HCT116 (cell line): Measurements from ENCODE around the gene VWF. TPM values are rescaled to one million over a fixed set of nuclear protein-coding genes. Genes with fewer than 3 reads are reported as not detected.

Experiments used
- CEBPB ChIP-seq: IDR thresholded peaks from 2 replicates; pipeline ENCODE4 v1.6.1; 2012; ENCODE audit warnings: low read depth
- EGR1 ChIP-seq: IDR thresholded peaks from 2 replicates; pipeline ENCODE4 v1.6.1; 2012; ENCODE audit warnings: low read depth
- EZH2phosphoT487 ChIP-seq: fragments of 200-600 bp; IDR thresholded peaks from 2 replicates; pipeline ENCODE4 v1.6.1; 2018; ENCODE audit warnings: antibody characterized with exemption, borderline replicate concordance
- FOSL1 ChIP-seq: IDR thresholded peaks from 2 replicates; pipeline ENCODE4 v1.6.1; 2012; ENCODE audit warnings: low read depth
- SIN3A ChIP-seq: IDR thresholded peaks from 2 replicates; pipeline ENCODE4 v1.6.1; 2012; ENCODE audit warnings: low read depth
- SRF ChIP-seq: IDR thresholded peaks from 2 replicates; pipeline ENCODE4 v1.6.1; 2012; ENCODE audit warnings: low read depth
- TCF7L2 ChIP-seq: IDR thresholded peaks from 2 replicates; pipeline ENCODE4 v1.7.0; 2011; ENCODE audit warnings: borderline replicate concordance, inconsistent platforms; ENCODE audit not compliant: insufficient read depth, insufficient read length; ENCODE audit errors: extremely low read depth
- YY1 ChIP-seq: IDR thresholded peaks from 2 replicates; pipeline ENCODE4 v1.6.1; 2011; ENCODE audit warnings: low read length, low read depth, moderate library complexity, mild to moderate bottlenecking; ENCODE audit not compliant: insufficient replicate concordance; ENCODE audit errors: extremely low read depth
- total RNA-seq: library from RNA; stranded (reverse); gene quantifications from one replicate; pipeline ENCODE4 v1.2.1, GENCODE V29; 2021; ENCODE audit not compliant: unreplicated experiment
- TF ChIP-seq, protein P1 (sequence below), 3 experiments: fragments of 200-600 bp in 1 of 3; sonication (generic) in 1 of 3; IDR thresholded peaks in 2 of 3; conservative IDR thresholded peaks in 1 of 3; 2 replicates each; pipeline ENCODE4 v1.5.1; 2012 to 2017; ENCODE audit warnings: low read depth in 2 of 3, low read length in 2 of 3, antibody characterized with exemption in 1 of 3, borderline replicate concordance in 1 of 3, control low read depth in 1 of 3, mild to moderate bottlenecking in 1 of 3, mixed read lengths in 1 of 3, mixed run types in 1 of 3, moderate library complexity in 1 of 3; ENCODE audit not compliant: insufficient read depth in 1 of 3
- TF ChIP-seq, protein P2 (sequence below): IDR thresholded peaks from 2 replicates; pipeline ENCODE4 v1.6.1; 2011; ENCODE audit warnings: mild to moderate bottlenecking, low read length, moderate library complexity; ENCODE audit not compliant: insufficient replicate concordance; ENCODE audit errors: extremely low read depth
- TF ChIP-seq, protein P3 (sequence below): IDR thresholded peaks from 2 replicates; pipeline ENCODE4 v1.6.1; 2012

The VWF gene
- total RNA-seq, 1 experiment from 2014 or later, result 0.57 TPM

- TF ChIP-seq, protein P1, sequence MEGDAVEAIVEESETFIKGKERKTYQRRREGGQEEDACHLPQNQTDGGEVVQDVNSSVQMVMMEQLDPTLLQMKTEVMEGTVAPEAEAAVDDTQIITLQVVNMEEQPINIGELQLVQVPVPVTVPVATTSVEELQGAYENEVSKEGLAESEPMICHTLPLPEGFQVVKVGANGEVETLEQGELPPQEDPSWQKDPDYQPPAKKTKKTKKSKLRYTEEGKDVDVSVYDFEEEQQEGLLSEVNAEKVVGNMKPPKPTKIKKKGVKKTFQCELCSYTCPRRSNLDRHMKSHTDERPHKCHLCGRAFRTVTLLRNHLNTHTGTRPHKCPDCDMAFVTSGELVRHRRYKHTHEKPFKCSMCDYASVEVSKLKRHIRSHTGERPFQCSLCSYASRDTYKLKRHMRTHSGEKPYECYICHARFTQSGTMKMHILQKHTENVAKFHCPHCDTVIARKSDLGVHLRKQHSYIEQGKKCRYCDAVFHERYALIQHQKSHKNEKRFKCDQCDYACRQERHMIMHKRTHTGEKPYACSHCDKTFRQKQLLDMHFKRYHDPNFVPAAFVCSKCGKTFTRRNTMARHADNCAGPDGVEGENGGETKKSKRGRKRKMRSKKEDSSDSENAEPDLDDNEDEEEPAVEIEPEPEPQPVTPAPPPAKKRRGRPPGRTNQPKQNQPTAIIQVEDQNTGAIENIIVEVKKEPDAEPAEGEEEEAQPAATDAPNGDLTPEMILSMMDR (IDR thresholded peaks at IDR 0.05 in 2 of 3, conservative IDR thresholded peaks at IDR 0.05 in 1 of 3; ENCODE audit: borderline replicate concordance in 1 of 3, insufficient read depth in 1 of 3, low read depth in 2 of 3, low read length in 2 of 3), result no peak
- TF ChIP-seq SRF, result peak; percentile 31; the same call in 1 of the 2 replicates
- TF ChIP-seq TCF7L2, result no peak
- no peak for TF ChIP-seq EZH2phosphoT487
- TF ChIP-seq CEBPB, result no peak
- TF ChIP-seq SIN3A, result peak; percentile 65; the same call in 1 of the 2 replicates
- TF ChIP-seq, protein P2, sequence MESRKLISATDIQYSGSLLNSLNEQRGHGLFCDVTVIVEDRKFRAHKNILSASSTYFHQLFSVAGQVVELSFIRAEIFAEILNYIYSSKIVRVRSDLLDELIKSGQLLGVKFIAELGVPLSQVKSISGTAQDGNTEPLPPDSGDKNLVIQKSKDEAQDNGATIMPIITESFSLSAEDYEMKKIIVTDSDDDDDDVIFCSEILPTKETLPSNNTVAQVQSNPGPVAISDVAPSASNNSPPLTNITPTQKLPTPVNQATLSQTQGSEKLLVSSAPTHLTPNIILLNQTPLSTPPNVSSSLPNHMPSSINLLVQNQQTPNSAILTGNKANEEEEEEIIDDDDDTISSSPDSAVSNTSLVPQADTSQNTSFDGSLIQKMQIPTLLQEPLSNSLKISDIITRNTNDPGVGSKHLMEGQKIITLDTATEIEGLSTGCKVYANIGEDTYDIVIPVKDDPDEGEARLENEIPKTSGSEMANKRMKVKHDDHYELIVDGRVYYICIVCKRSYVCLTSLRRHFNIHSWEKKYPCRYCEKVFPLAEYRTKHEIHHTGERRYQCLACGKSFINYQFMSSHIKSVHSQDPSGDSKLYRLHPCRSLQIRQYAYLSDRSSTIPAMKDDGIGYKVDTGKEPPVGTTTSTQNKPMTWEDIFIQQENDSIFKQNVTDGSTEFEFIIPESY, result no peak
- TF ChIP-seq FOSL1, result peak; percentile 94
- TF ChIP-seq, protein P3, sequence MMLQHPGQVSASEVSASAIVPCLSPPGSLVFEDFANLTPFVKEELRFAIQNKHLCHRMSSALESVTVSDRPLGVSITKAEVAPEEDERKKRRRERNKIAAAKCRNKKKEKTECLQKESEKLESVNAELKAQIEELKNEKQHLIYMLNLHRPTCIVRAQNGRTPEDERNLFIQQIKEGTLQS, result no peak
- TF ChIP-seq EGR1, result peak; percentile 84
- TF ChIP-seq YY1, result no peak
Measured at GRCh38 chr12:6092784-6093722, 31.4 kb downstream of the VWF start (continued).
